Progenitor cell of endocrine pancreas (in vitro differentiated cells): ENCODE results near the gene HIPK1. TPM values are rescaled to one million over a fixed set of nuclear protein-coding genes. Genes with fewer than 3 reads are reported as not detected.

ENCODE experiments used
- DNase-seq: peaks from one replicate; pipeline ENCODE4 v3.0.0; 2021; ENCODE audit warnings: low spot score; ENCODE audit not compliant: unreplicated experiment
- H3K27ac Mint-ChIP-seq: 2 replicates; pipeline ENCODE4 v1.8.0; 2021; ENCODE audit warnings: mild to moderate bottlenecking, moderate library complexity, mixed read lengths
- H3K27me3 Mint-ChIP-seq: 2 replicates; pipeline ENCODE4 v1.8.0; 2021; ENCODE audit warnings: mixed read lengths
- H3K36me3 Mint-ChIP-seq: 2 replicates; pipeline ENCODE4 v1.8.0; 2022; ENCODE audit warnings: mixed read lengths; ENCODE audit not compliant: insufficient read depth
- H3K4me1 Mint-ChIP-seq: 2 replicates; pipeline ENCODE4 v1.8.0; 2021; ENCODE audit warnings: low read depth, mixed read lengths
- H3K4me3 Mint-ChIP-seq: 2 replicates; pipeline ENCODE4 v1.8.0; 2021; ENCODE audit warnings: low read depth, mild to moderate bottlenecking, moderate library complexity, mixed read lengths
- H3K9me3 Mint-ChIP-seq: 2 replicates; pipeline ENCODE4 v1.8.0; 2021; ENCODE audit warnings: low read depth, mixed read lengths
- total RNA-seq: library from RNA; stranded (reverse); gene quantifications from 2 replicates; pipeline ENCODE4 v1.2.1, GENCODE V29; 2021
- TF ChIP-seq, protein P1 (sequence below): fragments of 200-600 bp; sonication (generic); IDR thresholded peaks from one replicate; pipeline ENCODE4 v1.5.0; 2021; ENCODE audit warnings: antibody characterized with exemption, mild to moderate bottlenecking; ENCODE audit not compliant: unreplicated experiment

HIPK1 gene
- total RNA-seq, 1 donor from 2014 or later, result 54.2 TPM

DNA sequence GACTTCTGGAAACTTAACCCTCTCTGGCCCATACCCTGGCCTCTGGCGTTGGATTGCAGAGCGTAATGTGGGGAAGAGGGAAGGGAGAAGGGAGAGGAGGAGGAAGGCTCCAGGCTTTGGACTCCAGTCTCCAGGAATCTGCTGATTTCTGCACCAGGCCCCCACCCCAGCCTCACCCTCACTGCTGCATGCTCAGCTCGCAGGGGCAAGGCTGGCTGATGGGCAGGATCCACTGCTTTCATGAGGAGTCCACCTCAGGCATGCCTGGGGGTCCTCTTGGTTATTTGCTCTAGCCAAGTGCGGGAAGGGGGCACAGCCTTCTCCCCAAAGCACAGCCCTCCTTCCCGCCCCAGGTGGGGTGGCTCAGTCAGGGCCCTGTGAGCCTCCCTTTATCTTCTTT lies 53.8 kb downstream of the HIPK1 start:
- Mint-ChIP-seq H3K27ac (no peak overlapping the region), H3K4me3 (no peak overlapping the region), H3K27me3 (peaks cover 3% of the 10 kb centered on the region), H3K36me3 (peaks cover 2% of the 10 kb centered on the region), H3K4me1 (peaks cover 24% of the 10 kb centered on the region), H3K9me3 (peaks cover 10% of the 10 kb centered on the region)
- TF ChIP-seq, protein P1, sequence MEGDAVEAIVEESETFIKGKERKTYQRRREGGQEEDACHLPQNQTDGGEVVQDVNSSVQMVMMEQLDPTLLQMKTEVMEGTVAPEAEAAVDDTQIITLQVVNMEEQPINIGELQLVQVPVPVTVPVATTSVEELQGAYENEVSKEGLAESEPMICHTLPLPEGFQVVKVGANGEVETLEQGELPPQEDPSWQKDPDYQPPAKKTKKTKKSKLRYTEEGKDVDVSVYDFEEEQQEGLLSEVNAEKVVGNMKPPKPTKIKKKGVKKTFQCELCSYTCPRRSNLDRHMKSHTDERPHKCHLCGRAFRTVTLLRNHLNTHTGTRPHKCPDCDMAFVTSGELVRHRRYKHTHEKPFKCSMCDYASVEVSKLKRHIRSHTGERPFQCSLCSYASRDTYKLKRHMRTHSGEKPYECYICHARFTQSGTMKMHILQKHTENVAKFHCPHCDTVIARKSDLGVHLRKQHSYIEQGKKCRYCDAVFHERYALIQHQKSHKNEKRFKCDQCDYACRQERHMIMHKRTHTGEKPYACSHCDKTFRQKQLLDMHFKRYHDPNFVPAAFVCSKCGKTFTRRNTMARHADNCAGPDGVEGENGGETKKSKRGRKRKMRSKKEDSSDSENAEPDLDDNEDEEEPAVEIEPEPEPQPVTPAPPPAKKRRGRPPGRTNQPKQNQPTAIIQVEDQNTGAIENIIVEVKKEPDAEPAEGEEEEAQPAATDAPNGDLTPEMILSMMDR, result no peak
- no peak for DNase-seq

DNA sequence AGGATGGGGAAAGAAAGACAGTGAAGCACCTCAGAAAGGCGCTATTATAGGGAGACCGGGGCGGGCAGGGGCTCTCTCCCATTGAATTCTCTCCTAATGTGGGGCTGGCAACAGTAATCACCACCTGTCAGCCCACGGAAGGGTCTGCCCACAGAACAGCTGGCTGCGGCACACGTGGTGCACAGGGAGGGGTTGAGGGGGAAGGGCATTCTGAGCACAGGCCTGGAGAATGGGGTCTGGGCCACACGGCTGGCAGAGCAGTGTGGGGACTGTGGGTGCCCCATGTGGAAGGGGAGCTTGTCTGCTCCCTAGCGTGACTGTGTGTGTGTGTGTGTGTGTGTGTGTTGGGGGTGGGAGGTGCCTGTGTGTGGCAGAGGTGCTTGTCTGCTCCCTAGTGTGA lies 54.3 kb downstream of the HIPK1 start:
- Mint-ChIP-seq H3K27me3 (peaks cover 3% of the 10 kb centered on the region), H3K36me3 (peaks cover 2% of the 10 kb centered on the region), H3K4me3 (no peak overlapping the region), H3K9me3 (peaks cover 10% of the 10 kb centered on the region), H3K27ac (no peak overlapping the region), H3K4me1 (peaks cover 23% of the 10 kb centered on the region)
- TF ChIP-seq, protein P1, result no peak
- DNase-seq, result no peak

DNA sequence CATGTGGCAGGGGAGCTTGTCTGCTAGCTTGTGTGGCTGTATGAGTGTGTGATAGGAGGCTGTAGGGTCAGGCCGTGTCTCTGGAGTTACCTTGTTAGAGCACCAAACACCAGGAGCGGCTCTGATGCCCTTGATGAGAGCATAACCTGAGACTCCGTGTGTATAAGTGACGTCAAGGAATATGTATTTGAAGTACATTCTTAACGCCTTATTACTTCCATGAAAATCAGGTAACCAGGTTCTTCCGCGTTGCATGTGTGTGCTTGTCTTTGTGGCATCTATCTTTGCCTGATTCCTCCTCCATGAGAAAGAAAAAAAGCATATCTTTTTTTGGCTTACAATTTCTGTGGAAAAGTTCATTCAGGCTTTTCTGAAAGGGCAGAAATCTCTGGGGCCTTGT lies 54.7 kb downstream of the HIPK1 start:
- DNase-seq, result no peak
- peaks cover 10% of the 10 kb centered on the region for H3K9me3 Mint-ChIP-seq
- TF ChIP-seq, protein P1, result no peak
- H3K36me3 Mint-ChIP-seq, result peaks cover 2% of the 10 kb centered on the region
- H3K27ac Mint-ChIP-seq, result no peak overlapping the region
- no peak overlapping the region for H3K4me3 Mint-ChIP-seq
- H3K27me3 Mint-ChIP-seq, result peaks cover 3% of the 10 kb centered on the region
- peaks cover 19% of the 10 kb centered on the region for H3K4me1 Mint-ChIP-seq

DNA sequence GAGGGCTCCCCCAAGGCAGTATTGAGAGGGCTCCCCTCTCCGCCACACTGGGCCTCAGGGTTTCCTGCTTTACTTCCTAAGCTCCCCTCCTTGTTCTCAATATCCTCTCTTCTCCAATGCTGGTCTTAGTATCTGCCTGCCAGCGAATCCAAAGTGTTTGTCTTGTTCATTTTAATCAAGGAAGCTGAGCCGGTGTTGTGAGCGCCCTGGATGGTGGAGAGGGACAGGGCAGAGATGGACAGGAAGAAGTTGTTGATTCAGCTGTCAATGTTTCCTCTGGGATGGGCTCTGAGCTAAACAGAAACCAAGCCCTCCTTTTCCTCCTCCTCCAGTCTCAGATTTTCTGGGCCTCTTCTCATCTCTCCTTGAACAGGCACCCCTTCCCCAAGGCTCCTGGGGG lies 55.6 kb downstream of the HIPK1 start:
- H3K27me3 Mint-ChIP-seq, result peaks cover 5% of the 10 kb centered on the region
- no peak overlapping the region for H3K27ac Mint-ChIP-seq
- DNase-seq, result no peak
- peaks cover 10% of the 10 kb centered on the region for H3K9me3 Mint-ChIP-seq
- H3K36me3 Mint-ChIP-seq, result peaks cover 2% of the 10 kb centered on the region
- TF ChIP-seq, protein P1, result no peak
- no peak overlapping the region for H3K4me3 Mint-ChIP-seq
- H3K4me1 Mint-ChIP-seq, result peaks cover 10% of the 10 kb centered on the region

DNA sequence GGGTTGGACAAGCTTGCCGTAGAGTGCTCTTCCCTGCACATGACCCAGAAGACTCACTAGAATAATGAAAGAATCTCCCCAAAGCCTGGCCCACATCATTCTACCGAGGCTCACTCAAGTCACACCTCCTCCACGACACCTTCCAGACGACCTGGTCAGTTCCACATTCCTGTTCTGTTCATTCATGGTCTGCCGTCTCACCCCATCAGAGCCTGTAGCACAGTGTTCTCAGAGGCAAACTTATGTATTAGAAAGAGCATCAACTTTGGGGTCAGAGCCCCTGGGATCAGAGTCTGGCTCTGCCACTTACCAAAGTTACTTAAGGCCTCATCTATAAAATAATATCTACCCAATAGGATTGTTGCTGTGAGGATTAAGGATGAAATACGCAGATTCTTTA lies 57.7 kb downstream of the HIPK1 start:
- Mint-ChIP-seq H3K9me3 (peaks cover 10% of the 10 kb centered on the region), H3K27me3 (peaks cover 3% of the 10 kb centered on the region), H3K36me3 (peaks cover 2% of the 10 kb centered on the region), H3K4me1 (peaks cover 5% of the 10 kb centered on the region), H3K4me3 (no peak overlapping the region), H3K27ac (no peak overlapping the region)
- DNase-seq, result no peak
- TF ChIP-seq, protein P1, result no peak
